ENCODE measurements around the gene LUC7L2. TPM values are rescaled to one million over a fixed set of nuclear protein-coding genes. Genes with fewer than 3 reads are reported as not detected.

The LUC7L2 gene
- total and polyA plus RNA-seq, 12 donors, result 31.5 to 100.0 (median 53.3) TPM

- WGBS, 4 donors, result 87 to 94% (median 92%) methylated on average over 5 of the region's 5 CpGs
- Histone ChIP-seq H3K27me3 (no peaks in the 10 kb centered on the region), H3K27ac (no peak overlapping the region), H3K4me1 (replicated peaks in 1 of 2) (no peaks in the 10 kb centered on the region), H3K36me3 (replicated peaks in 1 of 2) (peaks cover 0 to 10% of the 10 kb centered on the region in 2 donors), H3K9me3 (replicated peaks in 1 of 3) (no peaks in the 10 kb centered on the region), H3K4me3 (no peak overlapping the region)
- no peak for DNase-seq
- TF ChIP-seq POLR2A (IDR thresholded peaks at IDR 0.05) (no peak), CTCF (IDR thresholded peaks at IDR 0.05) (no peak)
- intact Hi-C loops (cut with DNase I), result no loop called here
Observed at GRCh38 chr7:139387594-139387993, 27.9 kb downstream of the LUC7L2 start.

GRCh38 chr7:139389091-139389490, 29.4 kb downstream of the LUC7L2 start:
- Histone ChIP-seq H3K9me3 (replicated peaks in 1 of 3) (no peaks in the 10 kb centered on the region), H3K4me3 (no peak overlapping the region), H3K4me1 (replicated peaks in 1 of 2) (peaks cover 0 to 6% of the 10 kb centered on the region in 2 donors), H3K36me3 (replicated peaks in 1 of 2) (peaks cover 0 to 5% of the 10 kb centered on the region in 2 donors), H3K27me3 (no peaks in the 10 kb centered on the region), H3K27ac (no peak overlapping the region)
- 89 to 93% (median 92%) methylated on average over 3 of the region's 3 CpGs for WGBS, 4 donors
- no peak for DNase-seq
- TF ChIP-seq CTCF (IDR thresholded peaks at IDR 0.05), result no peak
- TF ChIP-seq POLR2A (IDR thresholded peaks at IDR 0.05), result no peak
- intact Hi-C loops (cut with DNase I), result no loop called here

GRCh38 chr7:139389774-139390173, 30.1 kb downstream of the LUC7L2 start:
- TF ChIP-seq POLR2A (IDR thresholded peaks at IDR 0.05), result no peak
- no peak for TF ChIP-seq CTCF (IDR thresholded peaks at IDR 0.05)
- no peak for DNase-seq
- Histone ChIP-seq H3K9me3 (replicated peaks in 1 of 3) (no peaks in the 10 kb centered on the region), H3K4me1 (replicated peaks in 1 of 2) (peaks cover 0 to 11% of the 10 kb centered on the region in 2 donors), H3K36me3 (replicated peaks in 1 of 2) (peaks cover 0 to 3% of the 10 kb centered on the region in 2 donors), H3K4me3 (no peak overlapping the region), H3K27ac (no peak overlapping the region), H3K27me3 (no peaks in the 10 kb centered on the region)
- 81 to 93% (median 88%) methylated on average over 2 of the region's 2 CpGs for WGBS, 4 donors
- intact Hi-C loops (cut with DNase I), result no loop called here

- Histone ChIP-seq H3K27ac (no peak overlapping the region), H3K27me3 (no peaks in the 10 kb centered on the region), H3K4me3 (no peak overlapping the region), H3K36me3 (replicated peaks in 1 of 2) (peaks cover 0 to 3% of the 10 kb centered on the region in 2 donors), H3K9me3 (replicated peaks in 1 of 3) (no peaks in the 10 kb centered on the region), H3K4me1 (replicated peaks in 1 of 2) (peaks cover 0 to 24% of the 10 kb centered on the region in 2 donors)
- no peak for TF ChIP-seq POLR2A (IDR thresholded peaks at IDR 0.05)
- intact Hi-C loops (cut with DNase I), result no loop called here
- 89 to 100% (median 98%) methylated on average over 1 of the region's 1 CpG for WGBS, 4 donors
- DNase-seq, result no peak
Observed at GRCh38 chr7:139393621-139394211, 34.0 kb downstream of the LUC7L2 start.

GRCh38 chr7:139394540-139394939, 34.8 kb downstream of the LUC7L2 start:
- Histone ChIP-seq H3K27ac (no peak overlapping the region), H3K4me3 (no peak overlapping the region), H3K9me3 (replicated peaks in 1 of 3) (no peaks in the 10 kb centered on the region), H3K4me1 (replicated peaks in 1 of 2) (peaks cover 0 to 24% of the 10 kb centered on the region in 2 donors), H3K27me3 (no peaks in the 10 kb centered on the region), H3K36me3 (replicated peaks in 1 of 2) (peaks cover 0 to 6% of the 10 kb centered on the region in 2 donors)
- intact Hi-C loops (cut with DNase I), result no loop called here
- TF ChIP-seq POLR2A (IDR thresholded peaks at IDR 0.05), result no peak
- TF ChIP-seq CTCF (IDR thresholded peaks at IDR 0.05), result no peak
- DNase-seq, result no peak
- 84 to 89% (median 86%) methylated on average over 3 of the region's 3 CpGs for WGBS, 4 donors
